Measurements from ENCODE around the gene GRAMD4.
"Not testable (repeated sequence)": the region's sequence is repeated elsewhere in the genome, so short reads cannot be mapped to it uniquely, and the experiment has no call there.

The GRAMD4 gene

GRCh38 chr22:46637711-46638600, 17.8 kb downstream of the GRAMD4 start:
- no peak for DNase-seq (ENCODE audit: low read depth)

DNA sequence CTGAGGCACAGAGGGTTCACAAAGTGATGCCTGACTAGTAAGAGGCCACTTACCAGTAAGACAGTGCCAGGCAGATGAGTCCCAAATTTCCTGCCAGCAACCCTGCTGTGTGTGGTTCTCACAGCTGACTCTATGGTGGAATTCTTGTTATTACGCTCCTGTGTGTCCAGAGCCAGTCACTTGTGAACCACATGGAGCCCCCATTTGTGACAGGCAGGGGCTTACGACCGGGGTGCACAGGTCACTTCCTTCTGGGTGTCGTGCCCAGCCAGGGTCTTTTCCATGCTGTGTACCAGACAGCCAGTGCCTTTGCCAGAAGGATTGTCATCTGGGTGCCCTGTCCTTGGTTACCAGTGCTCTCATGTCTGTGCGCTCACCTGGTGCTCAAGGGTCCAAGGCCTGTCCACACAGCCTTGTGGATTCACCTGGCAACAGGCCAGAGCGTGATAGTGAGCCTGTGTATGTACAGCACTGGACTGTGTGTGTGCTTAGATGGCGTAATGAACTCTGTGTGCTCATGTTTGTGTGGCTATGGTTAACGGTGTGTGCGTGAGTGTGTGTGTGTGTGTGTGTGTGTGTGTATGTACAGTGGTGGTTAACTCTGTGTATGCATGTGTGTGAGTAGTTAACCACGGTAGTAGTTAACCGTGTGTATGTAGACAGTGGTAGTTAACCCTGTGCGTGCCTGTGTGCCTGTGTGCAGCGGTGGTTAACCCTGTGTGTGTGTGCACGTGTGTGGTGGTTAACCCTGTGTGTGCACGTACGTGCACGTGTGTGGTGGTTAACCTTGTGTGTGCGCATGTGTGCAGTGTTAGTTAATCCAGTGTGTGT, 18.6 kb downstream of the GRAMD4 start:
- no peak for DNase-seq (ENCODE audit: low read depth)

GRCh38 chr22:46639843-46640242, 19.7 kb downstream of the GRAMD4 start:
- DNase-seq (ENCODE audit: low read depth): no peak

DNA sequence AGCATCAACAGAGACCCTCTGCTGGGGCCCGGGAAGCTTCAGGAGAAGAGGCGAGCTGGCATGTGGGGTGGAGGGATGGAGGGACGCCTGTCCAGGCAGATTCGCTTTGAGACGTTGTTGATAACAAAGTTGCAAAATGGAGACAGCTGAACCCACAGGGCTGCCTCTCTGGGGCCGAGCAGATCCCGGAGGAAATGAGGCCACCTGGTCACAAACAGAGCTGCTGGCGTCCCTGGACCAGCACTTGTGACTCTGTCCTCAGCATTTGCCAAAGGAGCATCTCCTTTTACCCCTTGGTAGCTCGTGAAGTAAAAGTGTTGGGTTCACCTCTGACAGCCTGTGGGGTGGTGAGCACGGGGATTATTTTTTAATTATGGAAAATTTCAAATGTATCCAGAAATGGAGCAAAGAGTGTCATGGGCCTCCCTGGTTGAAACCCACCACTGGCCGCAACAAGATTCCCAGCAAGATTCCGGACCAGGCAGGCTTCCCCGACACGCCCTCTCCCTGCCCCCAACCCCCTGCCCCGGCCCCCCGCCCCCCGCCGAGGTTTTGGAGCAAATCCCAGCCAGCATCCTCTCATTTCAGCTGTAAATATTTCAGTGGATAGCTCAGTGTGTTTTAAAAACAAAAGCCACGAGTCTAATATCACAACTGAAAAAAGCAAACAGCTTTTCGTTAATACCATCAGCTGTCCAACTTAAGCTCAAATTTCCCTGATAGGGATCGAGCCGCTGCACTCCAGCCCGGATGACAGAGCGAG, 20.3 kb downstream of the GRAMD4 start:
- DNase-seq (ENCODE audit: low read depth): no peak

DNA sequence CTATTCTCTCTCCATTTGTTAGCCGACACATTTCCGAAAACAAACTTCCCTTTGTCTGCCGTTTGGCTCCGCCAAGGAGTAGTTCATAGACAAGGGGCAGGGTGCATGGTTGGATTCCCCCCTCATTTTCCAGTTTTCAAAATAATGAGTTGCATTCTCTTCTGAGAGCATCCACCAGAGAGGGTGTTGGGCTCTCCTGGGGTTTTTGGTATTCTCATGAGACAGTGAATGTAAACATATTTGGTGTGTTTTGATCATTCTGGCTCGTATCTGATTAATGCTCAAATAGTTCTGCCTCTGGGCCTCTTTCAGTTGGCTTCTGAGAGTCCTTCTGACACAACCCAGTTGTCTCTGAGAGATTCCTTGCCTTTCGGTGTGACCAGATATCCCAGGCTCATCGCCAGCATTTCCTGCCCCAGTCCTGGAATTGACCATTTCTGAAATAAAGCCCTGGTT, 21.7 kb downstream of the GRAMD4 start:
- no peak for DNase-seq (ENCODE audit: low read depth)

GRCh38 chr22:46642840-46643480, 22.8 kb downstream of the GRAMD4 start:
- not testable (repeated sequence) for DNase-seq (ENCODE audit: low read depth)

GRCh38 chr22:46646531-46647215, 26.5 kb downstream of the GRAMD4 start:
- DNase-seq (ENCODE audit: low read depth): no peak

DNA sequence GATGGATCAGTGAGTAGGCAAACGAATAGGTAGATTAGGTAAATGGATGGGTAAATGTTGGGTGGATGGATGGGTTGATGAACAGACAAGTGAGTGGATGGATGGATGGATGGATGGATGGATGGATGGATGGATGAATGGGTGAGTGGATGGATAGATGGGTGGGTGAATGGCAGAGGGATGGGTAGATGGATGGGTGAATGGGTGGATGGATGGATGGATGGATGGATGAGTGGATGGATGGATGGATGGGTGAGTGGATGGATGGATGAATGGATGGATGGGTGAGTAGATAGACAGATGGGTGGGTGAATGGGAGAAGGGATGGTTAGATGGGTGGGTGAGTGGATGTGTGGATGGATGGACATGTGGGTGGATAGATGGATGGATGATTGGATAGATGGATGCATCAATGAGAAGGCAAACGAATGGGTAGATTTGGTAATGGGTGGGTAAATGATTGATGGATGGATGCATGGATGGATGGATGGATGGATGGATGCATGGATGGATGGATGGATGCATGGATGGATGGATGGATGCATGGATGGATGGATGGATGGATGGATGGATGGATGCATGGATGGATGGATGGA, 28.1 kb downstream of the GRAMD4 start:
- not testable (repeated sequence) for DNase-seq (ENCODE audit: low read depth)

DNA sequence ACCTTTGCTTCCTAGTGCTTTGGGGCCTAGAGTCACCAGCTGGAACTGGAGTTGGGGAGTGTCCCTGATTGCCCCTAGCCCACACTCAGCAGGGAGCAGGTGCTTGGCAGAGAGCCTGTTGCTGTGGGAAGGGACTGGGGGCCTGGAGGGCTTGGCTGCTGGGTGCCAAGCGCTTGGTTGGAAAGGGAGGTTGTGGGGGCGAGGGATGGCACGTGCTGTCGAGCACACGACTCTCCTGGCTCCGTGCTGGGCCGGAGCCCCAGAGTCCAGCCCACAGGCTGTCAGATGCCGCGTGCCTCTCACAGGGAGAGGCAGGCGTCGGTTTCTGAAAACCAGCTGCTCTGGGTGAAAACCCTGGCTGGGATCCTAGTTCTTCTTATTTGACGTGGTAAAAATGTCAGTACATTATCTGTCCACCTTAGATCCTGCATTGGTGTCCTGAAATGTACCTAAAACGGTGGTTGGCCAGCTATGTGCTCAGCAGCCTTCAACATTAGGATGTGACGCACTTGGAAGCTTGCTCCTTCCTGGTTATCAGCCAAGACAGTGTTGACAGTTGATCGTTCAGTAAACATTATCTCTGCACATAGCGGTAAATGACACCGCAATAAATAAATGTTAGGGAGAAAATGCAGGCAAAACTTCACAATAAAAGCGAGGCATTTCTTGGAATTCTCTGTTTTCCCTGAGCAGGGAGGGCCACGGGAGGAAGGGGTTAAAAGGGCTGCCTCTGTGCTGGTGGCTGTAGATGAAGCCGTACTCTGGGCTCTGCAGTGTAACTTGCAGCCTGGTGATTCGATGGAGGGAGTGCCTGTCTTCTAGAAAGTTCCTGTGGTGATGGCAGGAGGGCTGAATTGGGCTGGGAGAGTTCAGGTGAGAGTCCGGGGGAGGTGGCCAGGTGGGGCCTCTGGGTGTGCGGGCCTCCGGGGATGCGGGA, 29.2 kb downstream of the GRAMD4 start:
- no peak for DNase-seq (ENCODE audit: low read depth)

DNA sequence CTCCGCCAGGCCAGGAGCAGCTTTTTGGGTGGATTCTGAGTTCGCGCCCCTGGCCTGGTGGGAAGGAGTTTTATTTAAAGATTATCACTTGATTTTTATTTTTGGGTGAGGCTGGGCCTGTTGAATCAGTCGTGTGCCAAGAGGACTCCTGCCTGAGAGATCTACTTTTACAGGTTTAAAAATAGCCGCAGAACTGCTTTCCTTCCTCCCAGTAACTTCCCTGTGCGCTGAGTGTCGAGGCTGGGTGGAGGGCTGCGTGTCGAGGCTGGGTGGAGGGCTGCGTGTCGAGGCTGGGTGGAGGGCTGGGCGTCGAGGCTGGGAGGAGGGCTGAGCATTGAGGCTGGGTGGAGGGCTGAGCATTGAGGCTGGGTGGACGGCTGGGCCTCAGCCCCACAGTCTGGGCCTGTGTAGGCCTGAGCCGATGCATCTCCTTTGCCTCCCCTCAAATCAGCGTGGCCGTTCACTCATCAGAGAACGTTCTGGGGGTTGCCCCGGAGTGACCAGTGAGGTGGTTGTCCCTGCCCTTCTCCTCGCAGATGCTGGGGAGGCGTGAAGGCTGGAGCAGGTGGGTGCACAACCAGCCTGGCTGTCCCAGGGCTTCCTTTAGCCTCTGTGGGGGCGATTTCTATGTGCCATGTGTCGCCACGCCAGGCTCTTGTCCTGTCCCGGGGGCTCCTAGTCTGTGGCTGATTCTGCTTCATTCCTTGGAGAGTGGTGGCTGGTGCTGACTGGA, 30.1 kb downstream of the GRAMD4 start:
- DNase-seq (ENCODE audit: low read depth): no peak

GRCh38 chr22:46651316-46651715, 31.1 kb downstream of the GRAMD4 start:
- no peak for DNase-seq (ENCODE audit: low read depth)

DNA sequence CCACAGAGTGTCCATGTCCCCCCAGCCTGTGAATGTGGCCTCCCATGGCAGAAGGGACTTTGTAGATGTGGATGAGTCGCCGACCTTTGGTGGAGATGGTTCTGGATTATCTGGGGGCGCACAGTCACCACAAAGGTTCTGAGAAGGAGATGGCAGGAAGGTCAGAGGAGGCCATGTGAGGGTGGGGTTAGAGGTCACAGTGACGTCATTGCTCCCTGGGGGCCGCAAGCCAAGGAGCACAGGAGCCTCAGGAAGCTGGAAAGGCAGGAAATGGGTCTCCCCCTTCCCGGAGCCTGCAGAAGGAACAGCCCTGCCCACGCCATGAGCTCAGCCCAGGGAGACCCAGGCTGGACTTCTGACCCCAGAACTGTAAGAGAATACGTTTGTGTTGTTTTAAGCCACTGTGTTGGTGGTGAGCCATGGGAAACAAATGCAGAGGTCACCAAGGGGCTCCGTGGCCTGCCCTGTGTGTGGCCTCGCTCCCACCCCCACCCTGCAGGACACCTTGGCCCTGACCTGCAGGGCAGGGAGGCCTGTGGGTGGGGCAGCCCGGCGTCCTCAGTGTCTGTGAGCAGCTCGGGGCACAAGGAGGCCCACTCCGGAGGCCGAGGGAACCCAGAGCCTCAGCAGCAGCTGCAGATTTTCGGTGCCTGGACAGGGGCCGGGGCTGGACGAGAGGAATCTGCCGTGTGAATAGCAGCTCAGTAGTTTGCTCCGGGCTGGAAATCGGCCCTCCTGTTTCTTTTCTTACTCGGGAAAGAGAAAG, 32.1 kb downstream of the GRAMD4 start:
- no peak for DNase-seq (ENCODE audit: low read depth)

DNA sequence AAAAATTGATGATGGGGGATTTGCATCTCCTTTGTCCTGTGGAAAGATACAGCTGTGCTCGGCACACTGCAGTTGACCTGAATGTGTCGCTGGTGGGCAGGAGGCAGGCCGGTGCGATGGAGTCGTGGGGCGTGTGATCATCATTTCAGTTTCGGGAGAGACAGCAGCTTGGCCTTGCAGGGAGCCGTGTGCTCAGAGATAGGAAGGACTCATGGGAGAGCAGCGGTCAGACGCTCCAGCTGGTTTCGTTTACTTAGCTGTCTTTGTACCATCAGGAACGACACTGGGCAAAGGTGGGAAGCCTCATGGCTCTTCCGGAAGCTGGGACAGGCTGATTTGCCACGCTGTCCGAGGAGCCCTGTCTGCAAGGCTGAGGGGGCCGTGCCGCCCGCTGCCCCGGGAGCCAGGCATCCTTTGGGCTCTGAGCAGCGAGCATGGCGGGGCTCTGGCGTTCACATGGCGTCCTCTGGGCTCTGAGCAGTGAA, 32.7 kb downstream of the GRAMD4 start:
- no peak for DNase-seq (ENCODE audit: low read depth)

DNA sequence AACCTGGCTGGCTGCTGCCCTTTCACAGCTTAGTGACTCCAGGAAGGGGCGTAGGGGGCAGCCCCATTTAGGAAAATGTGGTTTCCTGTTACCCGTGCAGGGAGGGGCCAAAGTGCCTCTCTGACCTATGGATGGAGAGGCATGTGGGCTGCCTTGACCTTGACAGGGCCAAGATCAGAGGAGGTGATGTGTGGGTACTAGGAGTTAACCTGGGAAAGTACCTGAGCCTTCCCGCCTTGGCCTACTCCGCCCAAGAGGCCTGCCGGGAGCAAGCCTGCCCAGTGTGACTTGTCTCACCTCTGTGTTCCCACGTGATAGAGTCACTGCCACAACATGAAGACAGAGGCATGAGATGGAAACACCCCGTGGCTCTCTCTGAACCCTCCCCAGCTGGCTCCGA, 33.4 kb downstream of the GRAMD4 start:
- peak; percentile 6 for DNase-seq (ENCODE audit: low read depth)

GRCh38 chr22:46654426-46654825, 34.2 kb downstream of the GRAMD4 start:
- no peak for DNase-seq (ENCODE audit: low read depth)

- DNase-seq (ENCODE audit: low read depth): no peak
Measured at GRCh38 chr22:46654927-46655595, 34.9 kb downstream of the GRAMD4 start.

DNA sequence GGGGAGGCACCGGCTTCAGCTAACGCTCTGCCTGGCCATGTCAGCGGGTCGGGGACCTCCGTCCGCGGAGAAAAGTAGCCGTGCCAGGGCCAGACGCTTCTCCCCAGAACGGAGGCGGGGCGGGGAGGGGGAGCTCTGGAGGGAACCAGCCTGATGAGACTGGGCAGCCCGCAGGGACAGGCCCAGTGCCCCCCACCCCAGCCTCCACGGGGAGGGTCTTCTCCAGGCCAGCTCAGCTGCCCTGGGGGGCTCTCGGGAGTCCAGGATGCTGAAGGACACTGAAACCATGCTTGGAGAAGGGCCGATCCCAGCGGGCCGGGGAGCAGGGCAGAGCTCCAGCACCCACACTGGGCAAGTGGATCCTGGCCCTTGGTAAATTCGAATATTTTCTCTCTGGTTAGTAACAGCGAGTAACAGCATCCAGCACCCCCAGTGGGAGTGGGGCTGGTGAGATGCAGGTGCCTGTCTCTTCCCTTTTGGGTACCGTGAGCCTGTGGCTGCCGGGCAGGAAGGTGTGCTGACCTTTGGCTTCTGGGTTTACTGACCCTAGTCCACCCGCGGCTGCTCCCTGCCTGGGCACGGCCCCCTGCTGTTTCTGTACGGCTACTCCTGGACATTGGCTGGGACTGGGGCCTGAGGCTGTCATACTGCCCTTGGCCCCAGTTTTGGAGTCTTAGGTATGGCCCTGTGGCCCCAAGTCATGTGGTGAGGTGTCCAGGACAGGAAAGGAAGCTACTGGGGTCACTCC, 35.8 kb downstream of the GRAMD4 start:
- DNase-seq (ENCODE audit: low read depth): no peak

Measured in stimulated activated CD8-positive, alpha-beta memory T cell treated with anti-CD3 and anti-CD28 coated beads, Interleukin-4, amount 100 ng/mL, for 24 hours (primary cell).